ENCODE results near the gene BCAR3.

GRCh38 chr1:93681101-93681988, at the start of gene BCAR3:
- TF ChIP-seq CTCF (IDR thresholded peaks at IDR 0.05) (peak in 3 of 6 experiments; percentile 8 to 39 (median 31)), POLR2A (IDR thresholded peaks at IDR 0.05) (peak; percentile 43 to 90)
